Measurements from ENCODE around the gene TMEM60.

The TMEM60 gene

DNA sequence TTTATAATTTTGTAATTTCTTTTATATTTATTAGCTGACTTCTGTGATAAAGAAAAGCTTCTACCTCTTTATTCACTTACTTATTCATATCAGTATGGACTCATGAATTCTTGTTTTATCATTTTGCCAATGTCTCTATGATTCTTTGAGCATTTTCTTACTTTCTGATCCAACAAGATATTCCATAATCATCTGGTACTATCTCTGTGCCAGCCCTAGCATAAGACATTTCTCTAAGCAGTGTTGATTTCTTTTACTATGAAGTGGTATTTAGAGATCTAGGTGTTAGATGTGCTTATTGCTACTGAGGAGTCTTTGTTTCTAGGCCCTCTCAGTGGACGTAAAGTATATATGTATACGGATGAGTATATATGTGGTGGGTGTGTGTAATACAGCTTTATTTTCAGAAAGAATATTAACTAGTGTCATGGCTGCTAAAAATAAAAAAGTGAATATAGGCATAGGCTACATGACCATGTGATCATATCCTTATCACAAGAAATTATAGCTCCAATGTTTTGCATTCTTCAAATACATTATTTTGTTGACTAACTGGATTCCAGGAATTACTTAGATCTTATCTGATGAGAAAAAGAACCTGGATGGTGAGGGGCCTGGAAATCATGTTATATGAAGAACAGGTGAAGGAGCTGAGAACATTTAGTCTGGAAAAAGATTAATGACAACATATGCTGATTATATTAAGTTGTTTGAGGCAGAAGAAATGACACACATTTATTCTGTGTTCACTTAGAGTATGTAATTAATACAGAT, 13.5 kb upstream of the TMEM60 start:
- TF ChIP-seq MYC (IDR thresholded peaks at IDR 0.05; ENCODE audit: low read depth, low read length) (no peak), POLR2A (IDR thresholded peaks at IDR 0.05; ENCODE audit: extremely low read depth, insufficient read length) (no peak)
- TF ChIP-seq, protein P1, sequence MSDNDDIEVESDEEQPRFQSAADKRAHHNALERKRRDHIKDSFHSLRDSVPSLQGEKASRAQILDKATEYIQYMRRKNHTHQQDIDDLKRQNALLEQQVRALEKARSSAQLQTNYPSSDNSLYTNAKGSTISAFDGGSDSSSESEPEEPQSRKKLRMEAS (IDR thresholded peaks at IDR 0.05; ENCODE audit: low read depth, low read length): no peak
- TF ChIP-seq, protein P2, sequence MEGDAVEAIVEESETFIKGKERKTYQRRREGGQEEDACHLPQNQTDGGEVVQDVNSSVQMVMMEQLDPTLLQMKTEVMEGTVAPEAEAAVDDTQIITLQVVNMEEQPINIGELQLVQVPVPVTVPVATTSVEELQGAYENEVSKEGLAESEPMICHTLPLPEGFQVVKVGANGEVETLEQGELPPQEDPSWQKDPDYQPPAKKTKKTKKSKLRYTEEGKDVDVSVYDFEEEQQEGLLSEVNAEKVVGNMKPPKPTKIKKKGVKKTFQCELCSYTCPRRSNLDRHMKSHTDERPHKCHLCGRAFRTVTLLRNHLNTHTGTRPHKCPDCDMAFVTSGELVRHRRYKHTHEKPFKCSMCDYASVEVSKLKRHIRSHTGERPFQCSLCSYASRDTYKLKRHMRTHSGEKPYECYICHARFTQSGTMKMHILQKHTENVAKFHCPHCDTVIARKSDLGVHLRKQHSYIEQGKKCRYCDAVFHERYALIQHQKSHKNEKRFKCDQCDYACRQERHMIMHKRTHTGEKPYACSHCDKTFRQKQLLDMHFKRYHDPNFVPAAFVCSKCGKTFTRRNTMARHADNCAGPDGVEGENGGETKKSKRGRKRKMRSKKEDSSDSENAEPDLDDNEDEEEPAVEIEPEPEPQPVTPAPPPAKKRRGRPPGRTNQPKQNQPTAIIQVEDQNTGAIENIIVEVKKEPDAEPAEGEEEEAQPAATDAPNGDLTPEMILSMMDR (IDR thresholded peaks at IDR 0.05; ENCODE audit: low read depth, low read length): no peak
- DNase-seq (ENCODE audit: low read depth): no peak
- H3K4me3 ChIP-seq (ENCODE audit: low read depth, low read length): no peak overlapping the region

DNA sequence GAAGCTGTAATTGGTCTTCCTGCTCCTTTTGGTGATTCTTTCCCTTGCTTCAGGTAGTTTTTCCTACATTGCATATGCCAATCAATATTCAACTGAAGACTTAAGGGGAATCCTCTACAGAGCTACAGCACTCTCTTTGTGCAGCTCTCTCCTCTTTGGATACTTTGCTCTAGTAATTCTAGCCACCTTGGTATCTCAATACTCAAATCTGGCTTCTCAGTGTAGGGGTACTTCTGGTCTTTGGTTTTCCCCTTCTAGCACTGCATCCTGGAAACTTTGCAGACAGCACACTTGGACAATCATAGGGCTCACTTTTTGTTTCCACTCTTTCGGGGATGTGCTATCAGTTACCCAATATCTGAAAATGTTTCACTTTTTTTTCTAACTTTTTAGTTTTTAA, 10.3 kb upstream of the TMEM60 start:
- DNase-seq (ENCODE audit: low read depth): no peak
- H3K4me3 ChIP-seq (ENCODE audit: low read depth, low read length): no peak overlapping the region
- TF ChIP-seq, protein P1 (IDR thresholded peaks at IDR 0.05; ENCODE audit: low read depth, low read length): no peak
- TF ChIP-seq POLR2A (IDR thresholded peaks at IDR 0.05; ENCODE audit: extremely low read depth, insufficient read length): no peak
- TF ChIP-seq, protein P2 (IDR thresholded peaks at IDR 0.05; ENCODE audit: low read depth, low read length): no peak
- no peak for TF ChIP-seq MYC (IDR thresholded peaks at IDR 0.05; ENCODE audit: low read depth, low read length)

DNA sequence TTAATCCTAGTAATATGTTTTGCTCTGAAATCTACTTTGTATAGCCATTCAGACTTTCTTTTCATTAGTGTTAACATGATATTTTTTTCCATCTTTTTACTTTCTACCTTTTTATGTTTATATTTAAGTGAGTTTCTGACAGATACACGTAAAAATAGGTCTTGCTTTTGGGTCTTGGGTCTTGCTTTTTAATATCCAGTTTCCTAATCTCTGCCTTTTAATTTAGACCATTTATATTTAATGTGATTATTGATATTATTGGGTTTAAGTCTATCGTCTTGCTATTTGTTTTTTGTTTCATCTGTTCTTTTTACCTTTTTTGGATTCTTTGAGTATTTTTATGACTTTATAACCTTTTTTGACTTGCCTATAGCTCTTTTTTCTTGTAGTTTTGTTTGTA, 8.2 kb upstream of the TMEM60 start:
- TF ChIP-seq, protein P1 (IDR thresholded peaks at IDR 0.05; ENCODE audit: low read depth, low read length): no peak
- no peak for TF ChIP-seq POLR2A (IDR thresholded peaks at IDR 0.05; ENCODE audit: extremely low read depth, insufficient read length)
- TF ChIP-seq MYC (IDR thresholded peaks at IDR 0.05; ENCODE audit: low read depth, low read length): no peak
- TF ChIP-seq, protein P2 (IDR thresholded peaks at IDR 0.05; ENCODE audit: low read depth, low read length): no peak
- no peak for DNase-seq (ENCODE audit: low read depth)

DNA sequence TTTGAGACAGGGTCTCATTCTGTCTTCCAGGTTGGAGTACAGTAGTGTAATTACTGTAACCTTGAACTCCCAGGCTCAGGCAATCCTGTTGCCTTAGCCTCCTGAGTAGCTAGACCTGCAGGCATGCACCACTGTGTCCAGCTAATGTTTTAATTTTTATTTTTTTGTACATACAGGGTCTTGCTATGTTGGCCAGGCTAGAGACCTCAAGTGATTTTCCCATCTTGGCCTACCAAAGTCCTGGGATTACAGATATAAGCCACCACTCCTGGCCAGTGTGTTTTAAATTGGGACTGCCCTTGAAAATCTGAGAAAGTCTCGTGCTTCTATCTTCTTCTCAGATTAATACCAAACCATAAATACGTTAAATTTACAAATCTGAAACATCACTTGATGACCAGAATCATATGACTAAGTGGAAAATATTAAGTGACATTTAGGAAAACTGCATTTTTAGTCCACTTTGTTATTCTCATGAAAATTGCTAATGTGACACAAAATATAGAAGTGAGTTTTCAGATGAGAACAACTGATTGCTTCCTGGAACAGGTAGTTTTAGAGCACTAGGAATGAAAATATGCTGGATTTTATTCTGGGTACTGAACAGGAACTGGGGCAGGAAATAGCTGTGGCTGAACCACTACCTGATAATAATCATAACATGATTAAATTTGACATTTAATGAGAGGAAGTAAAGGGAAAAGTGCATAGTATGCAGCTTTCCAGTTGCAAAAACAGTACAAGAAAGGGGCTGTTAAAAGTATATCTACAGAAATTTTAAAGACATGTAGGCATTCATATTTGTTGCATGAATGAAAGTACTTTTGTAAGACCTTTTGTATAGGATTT, 4.5 kb upstream of the TMEM60 start:
- H3K4me3 ChIP-seq (ENCODE audit: low read depth, low read length): no peak overlapping the region
- no peak for TF ChIP-seq MYC (IDR thresholded peaks at IDR 0.05; ENCODE audit: low read depth, low read length)
- TF ChIP-seq POLR2A (IDR thresholded peaks at IDR 0.05; ENCODE audit: extremely low read depth, insufficient read length): no peak
- TF ChIP-seq, protein P2 (IDR thresholded peaks at IDR 0.05; ENCODE audit: low read depth, low read length): no peak
- TF ChIP-seq, protein P1 (IDR thresholded peaks at IDR 0.05; ENCODE audit: low read depth, low read length): no peak
- DNase-seq (ENCODE audit: low read depth): peak; percentile 15

More for the DNA sequence above, 8.2 kb upstream of the TMEM60 start:
- no peak overlapping the region for H3K4me3 ChIP-seq (ENCODE audit: low read depth, low read length)

DNA sequence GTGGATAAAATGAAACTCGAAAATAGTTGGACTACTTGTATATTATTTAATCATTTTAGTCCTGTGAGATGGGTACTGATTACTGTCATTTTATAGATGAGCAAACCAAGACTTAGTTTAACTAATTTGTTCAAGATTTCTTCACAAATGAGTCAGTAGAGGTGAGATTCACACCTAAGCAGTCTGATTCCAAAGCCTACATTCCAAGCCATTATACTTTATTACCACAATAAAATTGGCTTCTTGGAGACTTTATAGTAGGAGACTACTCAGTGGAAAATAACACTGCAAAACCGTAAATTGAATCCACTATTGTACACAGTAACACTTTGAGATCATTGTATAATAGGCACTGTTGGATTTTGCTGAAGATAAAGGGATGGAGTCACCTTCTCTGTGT, 2.5 kb upstream of the TMEM60 start:
- no peak overlapping the region for H3K4me3 ChIP-seq (ENCODE audit: low read depth, low read length)
- DNase-seq (ENCODE audit: low read depth): no peak
- TF ChIP-seq, protein P2 (IDR thresholded peaks at IDR 0.05; ENCODE audit: low read depth, low read length): no peak
- TF ChIP-seq MYC (IDR thresholded peaks at IDR 0.05; ENCODE audit: low read depth, low read length) (no peak), POLR2A (IDR thresholded peaks at IDR 0.05; ENCODE audit: extremely low read depth, insufficient read length) (no peak)
- TF ChIP-seq, protein P1 (IDR thresholded peaks at IDR 0.05; ENCODE audit: low read depth, low read length): no peak
